Smooth muscle cell (in vitro differentiated cells): ENCODE results near the gene TEX22. TPM values are rescaled to one million over a fixed set of nuclear protein-coding genes. Genes with fewer than 3 reads are reported as not detected.

ENCODE experiments used
- DNase-seq: peaks from one replicate; lab custom pipeline; 2025; ENCODE audit not compliant: unreplicated experiment; lab: John Stamatoyannopoulos, UW
- H2AFZ ChIP-seq: fragments of 200-600 bp; sonication (generic); 2 replicates; pipeline ENCODE4 v1.6.0; 2016; ENCODE audit warnings: antibody characterized with exemption, low read depth, mild to moderate bottlenecking
- H3F3A ChIP-seq: fragments of 200-600 bp; sonication (generic); 2 replicates; pipeline ENCODE4 v1.6.0; 2017; ENCODE audit warnings: antibody characterized with exemption, low read depth
- H3K27ac ChIP-seq: fragments of 200-600 bp; sonication (generic); 2 replicates; pipeline ENCODE4 v1.5.1; 2016; ENCODE audit warnings: low read depth, mild to moderate bottlenecking
- H3K27me3 ChIP-seq: fragments of 200-600 bp; sonication (generic); 2 replicates; pipeline ENCODE4 v1.6.1; 2016; ENCODE audit warnings: low read depth, mild to moderate bottlenecking
- H3K36me3 ChIP-seq: fragments of 200-600 bp; sonication (generic); 2 replicates; pipeline ENCODE4 v1.5.1; 2016; ENCODE audit warnings: low read depth
- H3K4me1 ChIP-seq: fragments of 200-600 bp; sonication (generic); 2 replicates; pipeline ENCODE4 v1.5.1; 2016; ENCODE audit warnings: low read depth
- H3K4me2 ChIP-seq: fragments of 200-600 bp; sonication (generic); 2 replicates; pipeline ENCODE4 v1.6.0; 2016; ENCODE audit warnings: mild to moderate bottlenecking
- H3K4me3 ChIP-seq: fragments of 200-600 bp; sonication (generic); 2 replicates; pipeline ENCODE4 v1.5.1; 2016; ENCODE audit warnings: mild to moderate bottlenecking
- H3K79me2 ChIP-seq: fragments of 200-600 bp; sonication (generic); 2 replicates; pipeline ENCODE4 v1.6.0; 2016; ENCODE audit warnings: low read depth, mild to moderate bottlenecking
- H3K9ac ChIP-seq: fragments of 200-600 bp; sonication (generic); 2 replicates; pipeline ENCODE4 v1.6.0; 2016; ENCODE audit warnings: low read depth
- H3K9me3 ChIP-seq: fragments of 200-600 bp; sonication (generic); replicated peaks from 2 replicates; pipeline ENCODE4 v1.5.1; 2016; ENCODE audit warnings: low read depth
- H4K20me1 ChIP-seq: fragments of 200-600 bp; sonication (generic); 2 replicates; pipeline ENCODE4 v1.6.0; 2016; ENCODE audit warnings: low read depth
- WGBS: methylation state at CpG from one replicate; pipeline ENCODE4 v1.1.7; 2016; ENCODE audit warnings: low lambda C conversion rate; 5-methylcytosine and 5-hydroxymethylcytosine counted together
- polyA plus RNA-seq: library from polyadenylated mRNA; unstranded; fragments of >200 nt; fragmentation: Nextera tagmentation; extraction: Ambion mirVana; gene quantifications from 2 replicates; pipeline ENCODE4 v1.2.1, GENCODE V29; 2016
- total RNA-seq: library from RNA; depleted of rRNA; stranded (reverse); fragments of >200 nt; gene quantifications from 2 replicates; pipeline ENCODE4 v1.2.3, GENCODE V29; 2014
- TF ChIP-seq, protein P1 (sequence below): fragments of 200-600 bp; sonication (generic); IDR thresholded peaks from 2 replicates; pipeline ENCODE4 v1.5.1; 2017; ENCODE audit warnings: borderline replicate concordance, mild to moderate bottlenecking, antibody characterized with exemption; ENCODE audit not compliant: insufficient read depth, poor library complexity, severe bottlenecking

TEX22 gene
- total and polyA plus RNA-seq, 2 experiments from 2014 or later, result 0.09 to 0.93 TPM

- TF ChIP-seq, protein P1, sequence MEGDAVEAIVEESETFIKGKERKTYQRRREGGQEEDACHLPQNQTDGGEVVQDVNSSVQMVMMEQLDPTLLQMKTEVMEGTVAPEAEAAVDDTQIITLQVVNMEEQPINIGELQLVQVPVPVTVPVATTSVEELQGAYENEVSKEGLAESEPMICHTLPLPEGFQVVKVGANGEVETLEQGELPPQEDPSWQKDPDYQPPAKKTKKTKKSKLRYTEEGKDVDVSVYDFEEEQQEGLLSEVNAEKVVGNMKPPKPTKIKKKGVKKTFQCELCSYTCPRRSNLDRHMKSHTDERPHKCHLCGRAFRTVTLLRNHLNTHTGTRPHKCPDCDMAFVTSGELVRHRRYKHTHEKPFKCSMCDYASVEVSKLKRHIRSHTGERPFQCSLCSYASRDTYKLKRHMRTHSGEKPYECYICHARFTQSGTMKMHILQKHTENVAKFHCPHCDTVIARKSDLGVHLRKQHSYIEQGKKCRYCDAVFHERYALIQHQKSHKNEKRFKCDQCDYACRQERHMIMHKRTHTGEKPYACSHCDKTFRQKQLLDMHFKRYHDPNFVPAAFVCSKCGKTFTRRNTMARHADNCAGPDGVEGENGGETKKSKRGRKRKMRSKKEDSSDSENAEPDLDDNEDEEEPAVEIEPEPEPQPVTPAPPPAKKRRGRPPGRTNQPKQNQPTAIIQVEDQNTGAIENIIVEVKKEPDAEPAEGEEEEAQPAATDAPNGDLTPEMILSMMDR, result no peak
- 96% methylated on average over 33 of the region's 33 CpGs for WGBS
- H3K4me2 ChIP-seq, result no peak overlapping the region
- H2AFZ ChIP-seq, result no peak overlapping the region
- no peaks in the 10 kb centered on the region for H3K9me3 ChIP-seq
- DNase-seq, result no peak
- H3K27ac ChIP-seq, result no peak overlapping the region
- no peaks in the 10 kb centered on the region for H3K27me3 ChIP-seq
- H3K36me3 ChIP-seq, result no peaks in the 10 kb centered on the region
- H3K4me1 ChIP-seq, result no peaks in the 10 kb centered on the region
- no peaks in the 10 kb centered on the region for H3F3A ChIP-seq
- peaks cover 31% of the 10 kb centered on the region for H3K79me2 ChIP-seq
- no peak overlapping the region for H3K4me3 ChIP-seq
- peaks cover 68% of the 10 kb centered on the region for H4K20me1 ChIP-seq
- H3K9ac ChIP-seq, result no peak overlapping the region
These were observed 41.6 kb downstream of the TEX22 start for GRCh38 chr14:105439710-105440553.

GRCh38 chr14:105440554-105440900, 42.2 kb downstream of the TEX22 start:
- 98% methylated on average over 15 of the region's 15 CpGs for WGBS
- Histone ChIP-seq H3K79me2 (peaks cover 25% of the 10 kb centered on the region), H3K4me3 (no peak overlapping the region), H3K9ac (no peak overlapping the region), H3K27ac (no peak overlapping the region), H3K9me3 (no peaks in the 10 kb centered on the region), H2AFZ (no peak overlapping the region), H3K4me1 (no peaks in the 10 kb centered on the region), H4K20me1 (peaks cover 68% of the 10 kb centered on the region), H3F3A (no peaks in the 10 kb centered on the region), H3K36me3 (no peaks in the 10 kb centered on the region), H3K4me2 (no peak overlapping the region), H3K27me3 (no peaks in the 10 kb centered on the region)
- TF ChIP-seq, protein P1, result no peak
- no peak for DNase-seq

DNA sequence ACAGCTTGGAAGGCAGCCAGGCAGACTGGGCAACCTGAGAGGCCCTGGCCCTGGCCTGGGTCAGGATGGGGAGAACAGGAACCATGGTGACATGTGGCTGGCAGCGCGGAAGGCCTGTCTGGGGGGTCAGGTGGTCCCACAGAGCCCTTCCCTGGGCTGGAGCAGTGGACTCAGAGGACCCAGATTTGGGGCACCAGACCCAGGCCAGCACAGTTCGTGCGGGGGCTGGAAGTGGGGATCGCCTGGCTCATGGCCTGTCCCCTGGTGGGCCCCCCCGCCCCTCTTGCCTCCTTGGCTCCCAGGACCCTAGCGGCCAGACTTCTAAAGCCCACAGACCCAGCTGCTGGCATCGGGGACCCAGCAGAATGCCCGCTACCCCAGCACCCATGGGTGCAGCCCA, 42.7 kb downstream of the TEX22 start:
- no peak overlapping the region for H3K4me2 ChIP-seq
- no peak overlapping the region for H3K9ac ChIP-seq
- H3K36me3 ChIP-seq, result no peaks in the 10 kb centered on the region
- H3K27ac ChIP-seq, result no peak overlapping the region
- no peak for DNase-seq
- H2AFZ ChIP-seq, result no peak overlapping the region
- H3K27me3 ChIP-seq, result no peaks in the 10 kb centered on the region
- peaks cover 20% of the 10 kb centered on the region for H3K79me2 ChIP-seq
- no peaks in the 10 kb centered on the region for H3K9me3 ChIP-seq
- peaks cover 68% of the 10 kb centered on the region for H4K20me1 ChIP-seq
- WGBS, result 96% methylated on average over 6 of the region's 9 CpGs
- no peaks in the 10 kb centered on the region for H3K4me1 ChIP-seq
- TF ChIP-seq, protein P1, result no peak
- no peaks in the 10 kb centered on the region for H3F3A ChIP-seq
- H3K4me3 ChIP-seq, result no peak overlapping the region

DNA sequence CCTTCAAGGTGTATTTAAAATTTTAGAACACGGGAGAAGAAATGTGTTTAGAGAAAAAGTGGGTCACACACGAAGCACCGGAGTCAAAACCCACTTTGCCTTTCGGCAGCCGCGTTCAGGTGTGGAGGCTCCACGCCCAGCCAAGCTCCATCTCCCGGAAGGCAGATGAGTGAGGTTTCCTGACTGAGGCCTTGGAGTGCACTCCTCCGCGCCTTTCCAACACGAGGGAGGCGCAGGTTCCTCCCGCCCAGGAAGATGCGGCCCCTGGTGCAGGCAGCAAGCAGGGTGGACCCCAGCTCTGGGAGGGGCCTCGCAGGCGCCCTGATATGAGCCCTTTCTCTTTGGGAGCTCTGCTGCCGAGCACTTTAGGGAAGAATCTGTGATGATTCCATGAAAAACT, 43.8 kb downstream of the TEX22 start:
- no peaks in the 10 kb centered on the region for H3K27me3 ChIP-seq
- peaks cover 68% of the 10 kb centered on the region for H4K20me1 ChIP-seq
- TF ChIP-seq, protein P1, result no peak
- peaks cover 9% of the 10 kb centered on the region for H3K79me2 ChIP-seq
- no peaks in the 10 kb centered on the region for H3F3A ChIP-seq
- no peaks in the 10 kb centered on the region for H3K4me1 ChIP-seq
- H3K36me3 ChIP-seq, result no peaks in the 10 kb centered on the region
- 85% methylated on average over 17 of the region's 17 CpGs for WGBS
- no peak overlapping the region for H2AFZ ChIP-seq
- no peak for DNase-seq
- H3K9me3 ChIP-seq, result no peaks in the 10 kb centered on the region
- H3K27ac ChIP-seq, result no peak overlapping the region
- no peak overlapping the region for H3K4me3 ChIP-seq
- H3K9ac ChIP-seq, result no peak overlapping the region
- H3K4me2 ChIP-seq, result no peak overlapping the region
